Measurements from ENCODE around the gene PACSIN1. TPM values are rescaled to one million over a fixed set of nuclear protein-coding genes. Genes with fewer than 3 reads are reported as not detected.
A peak's percentile ranks its signal among the peaks of the same experiment; 100 is the strongest.

The PACSIN1 gene
- total RNA-seq, 1 experiment from 2014 or later, result not detected

DNA sequence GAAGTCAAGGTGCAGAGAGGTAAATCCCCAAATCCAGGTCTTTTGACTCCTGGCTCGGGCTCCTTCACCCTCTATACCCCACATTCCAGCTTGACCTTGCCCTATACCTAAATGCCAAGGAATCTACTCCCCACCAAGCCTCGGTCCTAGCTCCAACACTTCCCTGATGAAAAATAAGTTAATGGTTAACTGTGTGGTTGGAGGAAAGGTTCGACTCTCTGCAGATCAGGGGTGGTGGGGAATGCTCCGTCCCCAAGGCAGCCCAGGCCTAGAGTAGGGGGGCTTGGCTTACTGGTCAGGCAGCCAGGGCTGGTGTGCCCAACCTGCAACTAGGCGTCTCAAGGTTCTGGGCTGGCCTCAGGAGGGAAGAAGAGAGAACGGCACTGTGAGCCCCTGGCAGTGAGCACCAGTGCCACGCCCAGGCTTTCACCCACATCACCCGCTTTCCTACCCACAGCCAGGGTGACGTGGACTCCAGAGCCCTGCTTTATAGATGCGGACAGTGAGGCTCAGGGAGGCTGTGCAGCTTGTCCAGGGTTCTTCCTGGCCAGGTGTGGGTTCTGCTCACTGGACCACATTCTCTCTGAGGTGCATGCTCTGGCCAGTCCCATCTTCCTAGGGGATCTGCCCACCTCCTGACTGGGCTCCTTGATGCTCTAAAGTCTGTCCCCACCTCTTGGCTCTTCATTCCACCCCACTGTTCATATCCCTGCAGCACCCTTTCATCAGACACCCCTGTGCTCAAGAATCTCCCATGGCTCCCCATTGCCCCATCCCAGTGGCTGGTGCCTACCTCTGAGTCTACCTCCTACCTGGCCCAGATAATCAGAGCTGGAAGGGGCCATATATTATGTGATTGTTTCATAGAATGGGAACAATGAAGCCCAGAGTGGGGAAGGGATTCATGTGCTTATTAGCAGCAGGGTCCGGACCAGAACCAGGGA is 82.1 kb downstream of the PACSIN1 start:
- DNase-seq (ENCODE audit: low read depth, low spot score), result no peak
- in situ Hi-C loops (cut with HindIII; ENCODE audit: low pct_unique_long_range_greater_than_20kb, low sequenced_read_pairs), result no loop called here

DNA sequence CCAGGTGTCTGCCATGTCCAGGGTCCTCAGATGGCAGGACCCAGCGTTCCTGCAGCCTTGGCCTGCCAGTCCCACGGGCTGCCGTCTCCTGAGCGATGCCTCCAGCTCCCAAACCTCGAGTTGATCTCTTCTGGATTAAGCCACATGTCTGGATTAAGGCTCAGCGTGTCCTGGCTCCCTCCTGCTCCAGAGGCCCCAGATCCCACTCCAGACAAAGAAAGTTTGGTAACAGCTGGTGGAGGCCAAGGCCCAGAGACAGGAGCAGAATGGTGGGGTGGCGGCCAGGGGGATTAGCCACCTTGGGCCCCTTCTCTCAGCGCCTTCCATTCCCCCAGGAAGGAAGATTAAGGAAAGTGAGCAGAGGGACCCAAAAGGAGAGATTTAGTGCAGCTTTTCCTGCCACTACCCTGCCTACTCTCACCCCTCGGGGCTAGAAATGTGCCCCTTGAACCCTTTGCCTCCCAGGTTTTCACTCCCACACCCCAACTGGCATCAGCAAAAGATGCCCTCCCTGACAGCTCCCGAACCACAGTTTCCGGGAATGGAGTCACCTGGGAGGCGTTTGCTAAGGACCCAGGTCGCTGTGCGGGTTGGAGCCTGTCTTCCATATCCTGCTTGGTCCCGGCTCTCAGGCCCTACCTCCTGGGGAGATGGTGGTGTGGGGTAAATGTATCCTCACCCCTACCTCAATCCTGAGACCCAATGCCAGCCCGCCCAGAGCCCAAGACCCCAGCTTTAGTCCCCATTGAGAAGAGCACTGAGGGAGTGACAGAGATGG is 83.3 kb downstream of the PACSIN1 start:
- in situ Hi-C loops (cut with HindIII; ENCODE audit: low pct_unique_long_range_greater_than_20kb, low sequenced_read_pairs), result no loop called here
- no peak for DNase-seq (ENCODE audit: low read depth, low spot score)

DNA sequence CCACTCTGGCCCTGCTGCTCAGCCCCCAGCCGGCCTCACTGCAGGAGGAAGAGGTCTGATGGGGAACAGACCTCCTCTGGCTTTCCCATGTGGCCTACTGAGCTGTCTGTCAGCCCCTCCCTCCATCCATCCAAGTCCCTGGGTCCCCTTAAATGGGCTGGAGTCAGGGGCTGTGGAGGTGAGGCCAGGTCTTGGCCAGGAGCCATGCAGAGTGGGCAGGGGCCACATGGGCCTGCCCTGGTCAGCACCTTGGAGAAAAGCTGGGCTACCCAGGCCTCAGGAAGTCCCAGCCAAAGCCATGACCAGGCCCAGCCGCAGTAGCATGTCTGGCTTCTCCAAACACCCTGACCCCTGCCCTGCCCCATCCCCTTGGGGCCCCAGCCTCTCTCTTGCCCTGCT is 83.9 kb downstream of the PACSIN1 start:
- no peak for DNase-seq (ENCODE audit: low read depth, low spot score)
- in situ Hi-C loops (cut with HindIII; ENCODE audit: low pct_unique_long_range_greater_than_20kb, low sequenced_read_pairs), result no loop called here

DNA sequence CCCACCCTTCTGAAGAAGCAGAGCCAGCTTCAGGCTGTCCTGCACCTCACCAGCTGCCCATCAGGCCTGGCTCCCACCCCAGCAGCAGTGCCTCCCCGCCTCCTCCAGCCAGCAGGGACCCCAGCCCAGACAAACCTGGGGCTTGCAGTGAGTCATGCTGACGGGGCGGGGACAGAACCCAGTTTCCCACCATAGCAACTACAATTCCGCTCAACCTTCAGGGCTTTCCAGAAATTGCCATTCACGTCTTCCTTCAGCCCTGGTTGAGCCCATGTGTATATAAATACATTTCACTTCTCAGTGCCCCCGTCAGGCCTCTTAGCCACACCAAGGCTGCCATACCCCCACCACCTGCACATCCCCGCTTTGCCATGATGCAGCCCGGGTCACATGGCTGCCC is 85.8 kb downstream of the PACSIN1 start:
- in situ Hi-C loops (cut with HindIII; ENCODE audit: low pct_unique_long_range_greater_than_20kb, low sequenced_read_pairs), result no loop called here
- DNase-seq (ENCODE audit: low read depth, low spot score), result no peak

DNA sequence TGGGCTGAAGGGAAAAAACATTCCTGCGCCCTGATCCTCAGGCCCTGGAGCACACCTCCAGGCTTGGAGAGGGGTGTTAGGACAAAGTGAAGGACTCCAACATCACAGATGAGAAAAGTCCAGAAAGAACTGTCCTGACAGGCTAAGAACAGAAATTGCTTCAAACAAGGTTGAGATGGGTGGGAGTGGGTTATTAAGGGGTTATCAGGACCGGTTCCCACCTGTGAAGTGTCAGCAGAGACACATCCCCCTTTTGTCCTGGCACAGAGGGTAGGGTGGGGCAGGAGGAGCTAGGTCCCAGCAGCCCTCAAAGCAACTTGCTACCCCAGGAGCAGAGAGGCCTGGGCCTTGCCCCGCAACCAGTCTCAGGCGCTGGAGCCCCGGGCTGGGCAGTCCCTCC is 86.7 kb downstream of the PACSIN1 start:
- DNase-seq (ENCODE audit: low read depth, low spot score), result no peak
- in situ Hi-C loops (cut with HindIII; ENCODE audit: low pct_unique_long_range_greater_than_20kb, low sequenced_read_pairs), result no loop called here

DNA sequence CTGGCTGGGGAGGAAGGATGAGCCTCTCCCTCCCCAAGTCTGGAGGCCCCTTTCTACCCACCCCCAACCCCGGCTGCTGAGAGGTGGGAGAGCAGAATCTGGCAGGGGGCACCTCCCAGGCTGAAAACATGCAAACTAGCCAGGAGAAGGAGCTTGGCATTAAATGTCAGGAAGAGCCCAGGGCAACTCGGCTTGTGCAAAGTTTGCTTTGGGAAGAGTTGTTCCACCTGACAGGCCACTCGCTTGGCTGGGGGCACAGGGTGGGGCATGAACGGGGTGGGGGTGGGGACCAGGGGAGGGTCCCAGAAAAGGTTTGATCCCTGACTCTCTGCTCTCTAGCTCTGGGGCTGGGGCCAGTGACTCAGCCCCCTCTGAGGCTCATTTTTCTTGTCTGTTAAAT is 87.3 kb downstream of the PACSIN1 start:
- in situ Hi-C loops (cut with HindIII; ENCODE audit: low pct_unique_long_range_greater_than_20kb, low sequenced_read_pairs), result no loop called here
- DNase-seq (ENCODE audit: low read depth, low spot score), result no peak

DNA sequence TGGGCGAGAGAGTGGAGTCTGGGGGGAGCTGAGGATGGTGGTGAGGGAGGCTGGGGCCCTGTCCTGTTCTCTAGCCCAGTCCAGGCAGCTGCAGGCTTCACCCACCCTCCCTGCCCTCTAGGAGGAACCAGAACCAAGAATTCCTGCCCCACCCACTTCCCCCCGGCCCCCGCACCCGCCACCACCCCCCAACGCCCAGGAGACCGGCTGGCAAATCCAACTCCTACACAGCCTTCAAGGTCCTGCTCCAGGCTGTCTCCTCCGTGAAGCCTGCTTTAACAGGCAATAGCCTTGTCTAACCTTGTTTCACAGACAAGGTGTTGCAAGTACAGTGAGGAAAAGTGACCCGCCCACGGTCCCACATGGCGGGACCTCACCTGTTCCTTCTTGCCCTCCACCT is 87.9 kb downstream of the PACSIN1 start:
- in situ Hi-C loops (cut with HindIII; ENCODE audit: low pct_unique_long_range_greater_than_20kb, low sequenced_read_pairs), result no loop called here
- no peak for DNase-seq (ENCODE audit: low read depth, low spot score)

DNA sequence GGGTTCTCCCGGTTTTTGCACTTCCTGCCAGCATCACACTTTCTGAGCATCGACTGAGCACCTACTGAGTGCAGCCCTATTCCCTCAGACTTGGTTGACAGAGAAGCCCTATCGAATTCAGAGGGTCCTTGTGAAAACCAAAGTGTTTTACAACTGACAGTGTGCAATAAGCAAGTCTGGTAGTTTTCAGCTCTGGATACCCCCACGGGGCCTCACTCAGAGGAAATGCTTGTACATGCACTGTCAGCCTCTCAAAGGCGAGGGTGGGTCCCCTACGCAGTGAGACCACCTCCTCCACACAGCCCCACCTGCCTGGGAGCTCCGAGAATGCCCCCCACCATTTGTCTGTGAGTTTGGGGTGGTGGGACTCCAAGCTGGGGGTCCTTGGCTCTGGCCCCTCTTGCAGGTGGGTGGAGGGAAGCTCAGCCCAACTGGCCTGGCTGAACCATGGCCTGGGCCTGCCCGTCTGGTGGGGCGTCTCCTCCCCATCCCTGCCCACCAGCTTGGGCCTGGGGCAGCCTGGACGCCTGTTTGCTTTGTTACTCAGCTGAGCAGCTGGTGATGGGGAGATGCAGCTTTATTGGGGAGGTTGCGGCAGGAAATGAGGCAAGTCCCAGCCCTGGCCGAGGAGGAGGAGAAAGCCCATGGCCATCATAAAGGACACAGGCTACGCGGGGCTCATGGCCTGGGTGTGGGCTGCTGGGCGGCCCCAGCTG is 88.6 kb downstream of the PACSIN1 start:
- no peak for DNase-seq (ENCODE audit: low read depth, low spot score)
- in situ Hi-C loops (cut with HindIII; ENCODE audit: low pct_unique_long_range_greater_than_20kb, low sequenced_read_pairs), result no loop called here

DNA sequence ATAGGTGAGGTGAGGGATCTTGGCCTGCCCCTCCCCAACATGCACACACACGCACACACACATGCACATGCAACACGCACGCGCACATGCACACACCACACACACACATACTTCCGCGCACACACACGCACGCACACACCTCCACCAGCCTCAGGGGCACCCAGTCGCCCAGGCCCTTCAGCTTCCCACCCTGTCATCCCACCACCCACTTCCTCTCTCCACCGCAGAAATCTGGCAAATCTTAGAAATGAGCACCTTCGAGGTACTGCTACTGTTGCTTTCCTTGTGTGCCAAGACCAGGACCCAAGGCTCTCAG is 89.1 kb downstream of the PACSIN1 start:
- no peak for DNase-seq (ENCODE audit: low read depth, low spot score)
- in situ Hi-C loops (cut with HindIII; ENCODE audit: low pct_unique_long_range_greater_than_20kb, low sequenced_read_pairs), result no loop called here

DNA sequence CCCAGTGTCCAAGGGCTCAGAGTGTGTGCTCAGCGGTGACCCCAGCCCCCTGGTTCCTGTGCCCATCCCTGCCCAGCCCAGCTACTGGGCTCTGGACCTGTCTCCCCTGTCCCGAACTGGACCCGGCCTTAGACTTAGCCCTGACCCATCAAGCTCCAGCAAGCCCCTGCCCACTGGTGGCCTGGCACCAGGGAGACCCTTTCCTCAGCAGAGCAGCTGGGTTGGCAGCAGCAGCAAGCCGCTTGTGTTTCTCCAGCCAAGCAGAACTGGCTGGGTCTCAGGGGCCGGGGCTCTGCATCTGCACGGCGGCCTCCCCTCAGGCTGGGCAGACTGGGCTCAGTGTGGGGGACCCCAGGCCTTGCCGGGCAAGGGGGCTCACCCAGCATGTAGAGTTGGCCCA is 89.5 kb downstream of the PACSIN1 start:
- in situ Hi-C loops (cut with HindIII; ENCODE audit: low pct_unique_long_range_greater_than_20kb, low sequenced_read_pairs), result no loop called here
- no peak for DNase-seq (ENCODE audit: low read depth, low spot score)

DNA sequence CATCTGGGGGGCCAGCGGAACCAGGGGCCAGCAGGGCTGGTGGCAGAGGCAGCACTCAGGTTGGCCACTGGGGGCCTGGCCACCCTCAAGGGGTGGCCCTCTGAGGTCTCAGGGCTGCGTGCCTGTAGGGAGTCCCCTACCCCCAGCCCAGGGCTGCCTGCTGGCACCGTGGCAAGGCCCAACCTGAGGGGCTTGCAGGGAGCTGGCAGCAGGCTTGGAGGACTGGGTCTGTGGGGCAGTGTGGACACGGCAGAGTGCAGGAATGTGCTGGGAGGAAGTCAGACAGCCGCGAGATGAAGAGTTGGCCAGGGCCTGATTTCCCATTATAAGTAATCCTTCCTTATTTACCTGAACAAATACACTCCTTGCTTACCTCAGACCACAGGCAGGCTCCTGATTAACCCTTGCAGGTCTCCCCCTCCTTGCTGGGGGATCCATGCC is 90.2 kb downstream of the PACSIN1 start, which contains the start of gene SPDEF:
TSS of gene SPDEF (minus strand) at position 299 of the 441 bp plus-strand sequence. CDS start 11,874 bp downstream, outside the sequence.
- in situ Hi-C loops (cut with HindIII; ENCODE audit: low pct_unique_long_range_greater_than_20kb, low sequenced_read_pairs), result no loop called here
- DNase-seq (ENCODE audit: low read depth, low spot score), result no peak

DNA sequence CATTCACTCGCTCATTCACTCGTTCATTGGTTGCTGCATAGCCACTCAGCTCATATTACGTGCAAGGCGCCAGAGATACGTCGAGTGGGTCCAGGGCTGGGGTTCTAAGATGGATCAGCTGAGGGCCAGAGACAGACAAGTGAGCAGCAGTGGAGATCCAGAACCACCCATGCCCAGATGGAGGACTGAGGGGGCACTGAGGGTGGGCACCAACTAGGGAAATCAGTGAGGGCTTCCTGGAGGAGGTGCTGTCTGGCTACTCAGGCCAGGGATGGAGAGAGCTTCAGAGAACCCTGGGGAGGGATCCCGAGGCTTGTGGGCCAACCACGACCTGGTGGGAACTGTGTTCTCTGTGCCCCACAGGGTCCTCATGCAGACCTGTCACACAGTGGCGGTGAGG is 90.6 kb downstream of the PACSIN1 start:
- no peak for DNase-seq (ENCODE audit: low read depth, low spot score)
- in situ Hi-C loops (cut with HindIII; ENCODE audit: low pct_unique_long_range_greater_than_20kb, low sequenced_read_pairs), result no loop called here

DNA sequence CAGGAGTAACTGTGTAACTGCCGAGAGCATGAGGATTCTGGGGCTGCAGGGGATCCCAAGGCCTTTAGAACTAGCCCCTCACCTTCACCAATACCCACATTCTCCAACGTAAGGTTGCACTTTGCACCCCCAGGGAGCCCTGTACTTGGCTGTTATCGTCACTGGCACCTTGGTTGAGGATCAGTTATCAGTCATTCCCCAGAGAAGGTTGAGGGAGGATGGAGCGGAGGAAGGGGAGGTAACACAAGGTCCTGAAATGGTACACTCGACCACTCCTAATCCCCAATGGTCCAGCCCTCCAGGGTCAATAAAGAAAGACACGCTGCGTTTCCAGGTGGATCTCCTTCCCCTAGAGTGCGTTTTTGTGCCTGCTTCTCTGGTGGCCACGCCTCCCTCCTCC is 91.4 kb downstream of the PACSIN1 start:
- no peak for DNase-seq (ENCODE audit: low read depth, low spot score)
- in situ Hi-C loops (cut with HindIII; ENCODE audit: low pct_unique_long_range_greater_than_20kb, low sequenced_read_pairs), result no loop called here

DNA sequence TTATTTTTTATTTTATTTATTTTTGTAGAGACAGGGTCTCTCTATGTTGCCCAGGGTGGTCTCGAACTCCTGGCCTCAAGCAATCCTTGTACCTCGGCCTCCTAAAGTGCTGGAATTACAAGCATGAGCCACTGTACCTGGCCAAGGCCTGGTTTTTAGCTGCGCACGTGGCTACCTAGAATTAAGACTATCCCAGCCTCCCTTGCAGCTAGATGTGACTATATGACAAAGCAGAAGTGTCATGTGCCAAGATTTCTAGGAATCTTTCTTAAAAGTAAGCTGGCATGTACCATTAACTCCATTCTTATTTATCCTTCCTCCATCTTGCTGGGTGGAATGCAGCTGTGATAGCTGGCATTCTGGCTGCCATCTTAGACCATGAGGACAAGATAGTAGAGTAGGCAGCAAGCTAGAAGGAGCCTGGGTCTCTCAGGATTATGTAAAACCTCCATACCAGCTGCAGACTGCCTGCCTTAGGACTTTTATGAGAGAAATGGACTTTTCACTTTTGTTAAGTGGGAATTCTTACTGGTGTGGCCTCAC is 92.4 kb downstream of the PACSIN1 start:
- in situ Hi-C loops (cut with HindIII; ENCODE audit: low pct_unique_long_range_greater_than_20kb, low sequenced_read_pairs), result no loop called here
- no peak for DNase-seq (ENCODE audit: low read depth, low spot score)

DNA sequence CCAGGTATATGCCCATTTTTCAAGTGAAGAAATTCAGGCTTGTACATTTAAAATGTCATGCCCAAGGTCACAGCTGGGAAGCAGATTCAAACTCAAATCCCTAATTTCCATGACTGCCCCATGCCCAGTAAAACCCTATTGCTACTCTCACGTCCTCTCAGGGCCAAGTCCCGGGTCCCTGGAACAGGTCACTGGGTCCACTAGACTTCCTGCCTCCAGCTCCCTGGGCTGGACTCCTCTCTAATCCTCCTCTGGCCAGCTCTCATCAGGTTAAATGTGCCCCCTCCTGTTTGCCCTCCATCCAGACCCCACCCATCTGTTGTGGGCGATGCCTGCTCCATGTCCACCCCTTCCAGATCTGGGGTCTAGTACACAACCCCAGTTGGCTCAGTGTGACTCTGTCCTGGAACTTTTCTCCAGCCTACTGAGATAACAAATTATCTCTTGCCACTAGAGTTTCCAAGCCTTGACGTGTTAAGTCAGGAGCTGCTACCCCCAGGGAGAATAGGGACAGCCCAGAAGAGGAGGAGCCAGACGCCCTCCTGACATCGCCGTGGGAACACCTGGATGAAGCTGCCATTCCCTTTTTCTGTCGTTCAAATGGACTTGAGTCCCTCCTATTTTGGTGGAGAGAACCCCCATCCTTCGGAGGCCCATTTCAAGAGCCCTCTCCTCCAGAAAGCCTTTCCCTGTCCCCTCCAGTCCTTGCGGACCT is 93.9 kb downstream of the PACSIN1 start:
- DNase-seq (ENCODE audit: low read depth, low spot score), result no peak
- in situ Hi-C loops (cut with HindIII; ENCODE audit: low pct_unique_long_range_greater_than_20kb, low sequenced_read_pairs), result no loop called here

DNA sequence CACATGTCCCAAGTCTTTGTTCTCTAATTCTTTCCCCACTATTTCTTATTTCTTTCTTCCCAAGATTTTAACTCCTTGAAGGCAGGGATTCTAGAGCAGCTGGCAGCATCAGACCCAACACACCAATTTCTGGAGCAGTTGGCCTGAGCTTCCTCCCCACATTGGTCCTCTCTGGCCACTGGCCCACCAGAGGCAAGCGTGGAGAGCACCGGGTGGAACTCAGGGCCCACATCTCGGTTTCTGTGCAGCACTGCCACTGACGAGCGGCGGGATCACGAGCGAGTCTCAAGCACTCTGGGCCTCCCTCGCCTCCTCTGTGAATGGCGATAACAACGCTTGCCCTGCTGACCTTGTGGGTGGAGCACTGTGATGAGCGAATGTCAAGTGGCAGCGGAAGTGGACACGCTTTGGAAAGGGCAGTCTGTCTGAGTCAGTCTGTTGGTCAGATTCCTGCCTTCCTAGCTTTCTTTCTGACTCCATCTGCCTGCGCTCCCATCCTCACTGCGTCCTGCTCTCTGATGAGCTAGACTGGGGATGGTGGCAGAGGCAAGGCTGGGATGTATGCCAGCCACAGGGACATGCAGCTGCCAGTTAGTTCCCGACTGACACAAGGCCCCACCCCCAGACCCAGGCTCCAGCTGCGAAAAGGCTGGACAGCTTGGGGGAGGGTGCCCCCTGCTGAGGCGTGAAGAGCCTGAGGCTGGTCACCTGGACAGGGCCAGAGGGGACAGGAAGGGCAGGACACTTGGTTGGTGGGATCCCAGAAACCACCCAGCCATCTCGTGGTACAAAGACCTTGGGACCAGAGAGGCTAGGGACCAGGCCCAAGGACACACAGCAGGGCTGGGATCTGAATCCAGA is 94.7 kb downstream of the PACSIN1 start:
- in situ Hi-C loops (cut with HindIII; ENCODE audit: low pct_unique_long_range_greater_than_20kb, low sequenced_read_pairs), result no loop called here
- DNase-seq (ENCODE audit: low read depth, low spot score), result peak; percentile 11

DNA sequence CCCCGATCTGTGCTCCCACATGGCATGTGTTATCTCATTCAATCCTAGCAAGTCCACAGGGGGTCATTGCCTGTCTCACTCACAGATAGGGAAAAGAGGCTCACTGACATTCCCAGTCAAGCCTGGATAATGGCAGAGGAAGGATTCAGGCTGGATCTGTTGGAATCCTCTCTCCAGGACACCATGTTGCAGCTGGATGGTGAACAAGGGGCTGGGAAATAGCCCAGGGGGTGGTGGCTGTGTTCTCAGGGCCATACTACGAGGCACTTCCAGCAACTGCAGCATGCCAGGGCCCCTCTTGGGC is 95.3 kb downstream of the PACSIN1 start:
- no peak for DNase-seq (ENCODE audit: low read depth, low spot score)
- in situ Hi-C loops (cut with HindIII; ENCODE audit: low pct_unique_long_range_greater_than_20kb, low sequenced_read_pairs), result no loop called here

All from SK-MEL-5 (cell line).